ENCODE measurements around the gene NFATC4.
A peak's percentile ranks its signal among the peaks of the same experiment; 100 is the strongest.
"Not testable (repeated sequence)": the region's sequence is repeated elsewhere in the genome, so short reads cannot be mapped to it uniquely, and the experiment has no call there.

Gene NFATC4

GRCh38 chr14:24367514-24368211, at the start of gene NFATC4:
TSS of gene NFATC4 (plus strand) at chr14:24368184. CDS start at chr14:24368341, 157 bp downstream.
- DNase-seq (ENCODE audit: low read depth in 2 of 2, low spot score in 1 of 2): no peak

DNA sequence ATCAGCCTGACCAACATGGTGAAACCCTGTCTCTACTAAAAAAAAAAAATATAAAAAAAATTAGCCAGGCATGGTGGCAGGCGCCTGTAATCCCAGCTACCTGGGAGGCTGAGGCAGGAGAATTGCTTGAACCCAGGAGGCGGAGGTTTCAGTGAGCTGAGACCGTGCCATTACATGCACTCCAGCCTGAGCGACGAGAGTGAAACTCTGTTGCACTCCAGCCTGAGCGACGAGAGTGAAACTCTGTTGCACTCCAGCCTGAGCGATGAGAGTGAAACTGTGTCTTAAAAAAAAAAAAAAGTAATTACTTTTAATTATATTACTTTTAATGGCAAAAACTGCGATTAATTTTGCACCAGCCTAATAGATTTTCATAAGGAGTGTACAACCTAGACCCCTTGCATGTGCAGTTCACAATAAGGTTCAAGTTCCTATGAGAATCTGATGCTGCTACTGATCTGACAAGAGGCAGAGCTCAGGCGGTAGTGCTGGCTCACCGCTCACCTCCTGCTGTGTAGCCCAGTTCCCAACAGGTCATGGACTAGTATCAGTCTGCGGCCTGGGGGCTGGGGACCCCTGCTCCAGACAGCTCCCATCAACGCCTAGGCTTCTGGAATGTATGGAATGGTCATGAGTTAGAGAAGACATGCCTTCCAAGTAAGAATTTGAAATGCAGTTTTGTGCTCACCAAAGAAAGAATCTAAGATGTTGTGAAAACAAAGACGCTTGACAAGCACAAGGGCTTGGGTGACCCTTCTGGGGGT, 46.6 kb upstream of the NFATC4 start:
- no peak for DNase-seq (ENCODE audit: low read depth in 2 of 2, low spot score in 1 of 2)

DNA sequence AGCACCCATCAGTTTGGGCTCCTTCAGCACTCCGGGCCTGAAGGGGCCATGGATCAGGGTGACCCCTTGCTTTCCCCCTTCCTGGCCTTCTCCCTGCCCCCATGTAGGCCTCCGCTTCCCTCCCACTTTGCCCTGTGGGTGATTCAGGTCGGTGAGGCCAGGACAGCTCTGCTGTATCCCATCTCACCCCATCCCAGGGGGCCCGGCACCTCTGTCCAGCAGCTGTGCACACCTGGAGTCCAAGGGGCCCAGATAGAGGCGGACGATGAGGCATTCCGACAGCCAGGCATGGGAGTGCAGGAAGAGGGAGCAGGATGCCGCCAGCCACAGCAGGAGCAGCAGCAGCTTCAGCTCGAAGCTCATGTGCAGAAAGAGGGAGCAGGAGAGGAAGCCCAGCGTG, 45.3 kb upstream of the NFATC4 start:
- DNase-seq (ENCODE audit: low read depth in 2 of 2, low spot score in 1 of 2): no peak

DNA sequence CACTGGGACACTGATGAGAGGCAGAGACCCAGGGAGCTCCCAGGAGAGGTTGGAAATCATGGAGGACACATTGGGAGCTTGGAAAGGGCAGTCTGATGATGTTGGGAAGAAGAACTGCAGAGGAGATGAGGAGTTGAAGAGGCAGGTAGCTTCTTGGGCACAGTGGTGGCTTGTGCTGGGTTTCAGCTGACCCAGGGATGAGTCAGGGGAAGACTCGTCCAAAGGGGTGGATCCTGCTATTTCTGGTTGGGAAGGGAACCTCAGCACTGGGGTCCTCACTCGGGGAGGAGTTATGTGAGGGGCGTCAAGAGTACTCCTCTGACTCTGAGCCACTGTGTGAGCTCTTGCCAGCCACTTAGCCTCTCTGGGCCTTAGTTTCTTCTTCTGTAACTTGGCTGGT, 44.6 kb upstream of the NFATC4 start:
- DNase-seq (ENCODE audit: low read depth in 2 of 2, low spot score in 1 of 2): no peak

DNA sequence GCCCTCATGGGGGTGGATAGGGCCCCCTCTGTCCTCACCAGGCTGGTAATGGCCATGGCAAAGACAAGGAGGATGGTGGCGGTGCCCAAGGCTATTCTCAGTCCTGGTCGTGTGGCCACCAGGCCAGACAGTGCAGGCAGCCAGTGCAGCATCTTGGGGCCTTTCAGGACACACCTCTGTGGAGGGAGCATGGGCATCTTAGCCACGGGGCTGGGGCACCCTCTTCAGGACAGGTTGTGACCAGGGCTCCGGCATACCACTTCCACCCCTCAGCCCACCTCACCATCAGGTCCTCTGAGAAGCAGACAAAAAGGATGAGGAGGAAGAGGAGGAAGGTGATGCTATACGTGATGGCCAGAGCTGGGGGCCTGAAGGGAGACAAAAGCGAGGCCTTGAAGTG, 44.0 kb upstream of the NFATC4 start:
- no peak for DNase-seq (ENCODE audit: low read depth in 2 of 2, low spot score in 1 of 2)

DNA sequence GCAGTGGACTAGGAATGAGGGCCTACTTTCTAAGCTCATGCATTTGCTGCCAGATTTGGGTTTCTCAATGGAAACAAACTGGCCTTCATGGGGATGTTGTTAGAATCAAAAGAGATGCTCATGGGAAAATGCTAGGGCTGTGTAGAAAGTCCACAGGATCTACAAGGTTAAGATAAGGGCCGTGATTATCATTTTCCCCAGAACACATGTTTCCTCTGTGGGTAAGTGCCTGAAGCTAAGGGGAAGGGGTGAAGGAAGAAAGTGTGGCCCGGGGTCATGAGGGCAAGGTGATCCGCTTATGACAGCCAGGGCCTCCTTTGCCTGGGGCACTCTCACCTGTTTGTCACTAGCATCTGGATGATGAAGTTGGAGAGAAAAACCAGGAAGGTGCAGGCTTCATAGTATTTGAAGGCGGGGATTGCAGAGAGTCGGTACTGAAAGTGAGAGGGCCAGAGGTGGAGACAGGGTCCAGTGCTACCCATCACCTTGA, 42.9 kb upstream of the NFATC4 start:
- DNase-seq (ENCODE audit: low read depth in 2 of 2, low spot score in 1 of 2): no peak

GRCh38 chr14:24325963-24326362, 42.0 kb upstream of the NFATC4 start:
- no peak for DNase-seq (ENCODE audit: low read depth in 2 of 2, low spot score in 1 of 2)

DNA sequence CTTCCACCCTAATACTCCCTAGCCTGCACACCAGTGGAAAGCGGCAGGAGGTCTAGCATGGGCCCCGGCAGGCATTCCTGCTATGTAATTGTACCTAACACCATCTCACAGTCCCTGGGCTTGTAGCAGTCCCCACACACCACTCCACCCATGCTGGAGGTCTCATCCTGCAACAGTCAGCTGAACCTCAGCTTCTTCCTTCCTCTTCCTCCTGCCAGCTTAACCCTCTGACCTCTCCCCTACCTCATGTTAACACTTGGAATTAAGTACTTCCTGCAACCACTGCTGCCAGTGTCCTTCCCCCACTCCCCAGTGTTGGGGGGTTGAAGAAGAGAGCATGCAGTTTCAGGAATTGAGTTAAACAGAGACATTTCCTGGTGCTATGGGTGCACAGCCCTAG, 40.7 kb upstream of the NFATC4 start:
- no peak for DNase-seq (ENCODE audit: low read depth in 2 of 2, low spot score in 1 of 2)

DNA sequence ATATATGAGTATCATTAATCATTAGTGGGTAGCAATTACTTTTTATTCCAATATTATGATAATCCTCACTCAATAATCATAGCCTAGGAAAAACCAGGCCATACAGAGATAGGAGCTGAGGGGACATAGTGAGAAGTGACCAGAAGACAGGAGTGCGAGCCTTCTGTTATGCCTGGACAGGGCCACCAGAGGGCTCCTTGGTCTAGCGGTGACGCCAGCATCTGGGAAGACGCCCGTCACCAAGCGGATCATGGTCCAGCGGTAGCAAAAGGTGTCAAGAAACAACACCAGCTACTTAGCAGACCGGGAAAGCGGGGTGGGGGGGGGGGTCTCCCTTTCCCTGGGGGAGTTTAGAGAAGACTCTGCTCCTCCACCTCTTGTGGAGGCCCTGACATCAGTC, 40.1 kb upstream of the NFATC4 start:
- DNase-seq (ENCODE audit: low read depth in 2 of 2, low spot score in 1 of 2): not testable (repeated sequence)

DNA sequence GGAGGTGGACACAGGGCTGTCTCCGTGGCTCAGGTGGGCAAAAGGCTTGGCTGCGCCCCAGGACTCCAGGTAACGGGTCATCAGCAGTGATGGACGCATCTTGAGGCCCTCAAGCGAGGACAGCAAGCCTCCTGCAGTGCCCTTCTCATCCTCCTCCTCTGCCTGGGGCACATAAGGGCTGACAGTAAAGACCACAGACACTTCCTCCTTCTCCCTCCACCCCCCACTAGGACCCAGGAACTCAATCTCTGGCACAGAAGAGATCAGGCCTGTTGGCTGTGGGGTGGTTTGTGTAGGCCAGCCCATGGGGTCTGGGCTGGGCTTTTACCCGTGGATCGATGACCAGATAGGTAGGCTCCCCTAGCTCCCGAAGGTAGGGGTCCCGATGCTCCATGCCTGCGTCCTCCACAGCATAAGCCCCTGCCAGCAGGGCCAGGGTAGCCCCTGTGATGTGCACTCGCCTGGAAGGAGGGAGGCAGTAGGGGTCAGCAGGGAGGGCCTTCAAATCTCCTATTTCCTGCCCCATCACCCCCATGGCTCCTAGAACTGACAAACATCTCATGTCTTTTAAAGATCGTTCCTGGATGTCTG, 38.8 kb upstream of the NFATC4 start:
- DNase-seq (ENCODE audit: low read depth in 2 of 2, low spot score in 1 of 2): no peak

- peak in 1 of 2 donors; percentile 68 for DNase-seq (ENCODE audit: low read depth in 2 of 2, low spot score in 1 of 2)
Observed at GRCh38 chr14:24329736-24330135, 38.2 kb upstream of the NFATC4 start.

DNA sequence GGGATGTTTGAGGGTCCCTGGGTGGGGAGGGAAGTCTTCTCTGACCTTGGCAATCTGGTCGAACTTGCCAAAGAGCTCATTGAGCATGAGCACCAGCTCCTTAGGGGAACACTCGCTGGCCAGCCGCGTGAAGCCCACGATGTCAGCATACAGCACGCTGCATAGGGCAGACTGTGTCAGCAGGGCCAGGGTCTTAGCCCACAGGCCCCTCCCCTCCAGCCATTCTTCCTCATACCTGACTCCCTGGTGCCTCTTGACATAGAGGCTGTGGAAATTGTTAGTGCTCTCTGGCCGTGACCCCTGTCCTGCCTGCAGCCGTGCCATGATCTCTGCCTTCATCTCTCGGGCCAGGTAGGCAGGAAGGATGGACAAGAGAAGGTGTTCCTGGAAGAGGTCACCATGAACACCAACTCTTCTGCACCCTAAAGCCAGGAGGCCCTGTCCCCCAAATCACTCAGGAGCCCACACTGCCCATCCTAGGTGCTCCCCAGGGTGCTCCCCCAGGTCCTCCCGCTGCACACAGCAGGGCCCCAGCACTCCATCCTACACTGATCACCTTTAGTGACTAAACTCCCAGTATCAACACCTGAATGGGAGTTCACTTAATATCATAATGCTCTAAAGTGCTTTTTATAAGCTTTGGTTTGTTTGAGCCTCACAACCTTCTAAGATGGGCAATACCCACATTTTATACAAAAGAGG, 36.9 kb upstream of the NFATC4 start:
- DNase-seq (ENCODE audit: low read depth in 2 of 2, low spot score in 1 of 2): no peak

DNA sequence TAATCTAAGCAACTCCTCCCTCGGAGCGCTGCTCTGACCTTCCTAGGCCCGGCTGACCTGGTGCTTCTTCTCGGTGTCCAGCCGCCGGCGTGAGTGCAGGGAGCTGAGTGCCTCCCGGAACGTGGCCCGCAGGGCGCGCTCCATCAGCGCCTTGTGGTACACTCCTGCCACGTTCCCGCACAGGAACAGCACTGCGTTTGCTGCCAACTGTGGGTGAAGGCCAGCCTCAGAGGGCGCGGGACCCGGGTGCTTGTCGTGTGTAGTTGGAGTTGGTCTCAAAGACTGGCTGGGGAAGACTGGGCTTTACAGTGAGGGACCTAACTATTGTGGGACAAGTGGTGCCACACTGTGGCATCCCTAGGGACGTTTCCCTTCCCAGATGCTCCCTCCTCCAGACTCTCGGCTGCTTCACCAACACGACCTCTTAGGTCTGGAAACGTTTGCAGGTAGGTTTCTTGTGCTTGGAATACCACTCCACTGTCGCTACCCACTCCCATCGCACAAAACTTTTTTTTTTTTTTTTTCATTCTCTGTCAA, 36.2 kb upstream of the NFATC4 start:
- DNase-seq (ENCODE audit: low read depth in 2 of 2, low spot score in 1 of 2): no peak

GRCh38 chr14:24332268-24332993, 35.6 kb upstream of the NFATC4 start:
- peak; percentile 69 to 70 for DNase-seq (ENCODE audit: low read depth in 2 of 2, low spot score in 1 of 2)

- DNase-seq (ENCODE audit: low read depth in 2 of 2, low spot score in 1 of 2): no peak
Observed at GRCh38 chr14:24334431-24335291, 33.3 kb upstream of the NFATC4 start, which contains the start of gene ADCY4. TSS of gene ADCY4 (minus strand) at chr14:24335071. CDS start at chr14:24334652, 419 bp downstream.

- DNase-seq (ENCODE audit: low read depth in 2 of 2, low spot score in 1 of 2): no peak
Observed at GRCh38 chr14:24335461-24336171, 32.4 kb upstream of the NFATC4 start.

DNA sequence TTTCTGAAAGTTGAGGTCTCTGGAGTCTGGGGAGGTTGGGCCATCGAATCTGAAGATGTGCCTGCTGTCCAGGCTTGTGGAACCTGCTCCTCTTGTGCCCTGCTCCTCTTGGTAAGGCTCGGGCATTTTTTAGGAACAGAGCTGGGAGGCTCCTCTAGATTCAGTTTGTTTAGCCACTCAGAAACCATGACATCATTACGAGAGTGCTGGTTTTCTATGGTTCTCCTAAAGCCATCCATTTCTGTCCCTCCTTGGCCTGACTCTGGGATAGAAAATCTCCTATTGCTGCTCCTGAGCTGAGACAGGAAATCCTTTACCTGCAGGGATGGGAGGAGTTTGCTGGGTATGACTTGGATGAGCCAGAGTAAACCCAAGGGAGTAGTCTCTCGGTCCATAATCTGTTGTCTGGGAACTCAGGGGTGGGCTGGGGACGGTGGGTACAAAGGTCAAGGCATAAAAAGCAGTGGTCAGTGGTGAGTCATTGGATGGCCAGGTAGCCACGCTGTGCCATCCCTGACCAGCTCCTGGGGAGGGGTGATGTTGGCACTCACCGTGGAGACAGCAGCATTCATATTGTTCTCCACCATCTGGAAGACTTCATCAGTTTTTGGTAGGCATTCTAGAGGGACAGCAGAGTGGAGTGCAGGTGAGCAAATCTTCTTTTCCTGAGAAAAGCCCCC, 30.7 kb upstream of the NFATC4 start:
- no peak for DNase-seq (ENCODE audit: low read depth in 2 of 2, low spot score in 1 of 2)

DNA sequence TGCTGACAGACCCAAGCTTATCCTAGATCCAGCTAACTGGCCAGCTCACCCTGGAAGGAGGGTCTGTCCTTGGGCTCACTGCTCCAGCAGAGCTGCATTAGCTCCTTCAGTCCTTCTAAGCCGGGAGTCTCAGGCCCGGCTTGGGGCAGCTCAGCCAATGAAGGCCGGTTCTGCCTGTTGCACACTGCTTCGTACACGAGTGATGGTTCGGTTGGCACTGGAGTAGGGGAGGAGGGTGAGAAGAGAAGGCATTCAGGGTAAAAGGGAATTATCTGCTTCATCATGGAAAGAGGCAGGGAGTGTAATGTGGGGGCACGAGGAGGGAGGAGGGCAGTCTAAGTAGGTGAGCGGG, 30.2 kb upstream of the NFATC4 start:
- no peak for DNase-seq (ENCODE audit: low read depth in 2 of 2, low spot score in 1 of 2)
